ENCODE measurements around the gene PARD6B.

GRCh38 chr20:50729901-50730764 is 1.2 kb upstream of the PARD6B start:
- TF ChIP-seq, protein P1, sequence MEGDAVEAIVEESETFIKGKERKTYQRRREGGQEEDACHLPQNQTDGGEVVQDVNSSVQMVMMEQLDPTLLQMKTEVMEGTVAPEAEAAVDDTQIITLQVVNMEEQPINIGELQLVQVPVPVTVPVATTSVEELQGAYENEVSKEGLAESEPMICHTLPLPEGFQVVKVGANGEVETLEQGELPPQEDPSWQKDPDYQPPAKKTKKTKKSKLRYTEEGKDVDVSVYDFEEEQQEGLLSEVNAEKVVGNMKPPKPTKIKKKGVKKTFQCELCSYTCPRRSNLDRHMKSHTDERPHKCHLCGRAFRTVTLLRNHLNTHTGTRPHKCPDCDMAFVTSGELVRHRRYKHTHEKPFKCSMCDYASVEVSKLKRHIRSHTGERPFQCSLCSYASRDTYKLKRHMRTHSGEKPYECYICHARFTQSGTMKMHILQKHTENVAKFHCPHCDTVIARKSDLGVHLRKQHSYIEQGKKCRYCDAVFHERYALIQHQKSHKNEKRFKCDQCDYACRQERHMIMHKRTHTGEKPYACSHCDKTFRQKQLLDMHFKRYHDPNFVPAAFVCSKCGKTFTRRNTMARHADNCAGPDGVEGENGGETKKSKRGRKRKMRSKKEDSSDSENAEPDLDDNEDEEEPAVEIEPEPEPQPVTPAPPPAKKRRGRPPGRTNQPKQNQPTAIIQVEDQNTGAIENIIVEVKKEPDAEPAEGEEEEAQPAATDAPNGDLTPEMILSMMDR (IDR thresholded peaks at IDR 0.05; ENCODE audit: insufficient read depth, low read depth, low read length): no peak
- TF ChIP-seq EZH2 (IDR thresholded peaks at IDR 0.05; ENCODE audit: insufficient read depth, low read length): no peak

Measured in astrocyte (in vitro differentiated cells and primary cell).